Brain microvascular endothelial cell (primary cell): ENCODE data around the gene GRM4.

ENCODE experiments used
- DNase-seq: peaks from one replicate; pipeline ENCODE4 v3.0.0-alpha.2; 2020
- H3K27ac ChIP-seq: fragments of 250-450 bp; sonication (Bioruptor Pico); 2 replicates; pipeline ENCODE4 v1.5.1; 2020; ENCODE audit warnings: mild to moderate bottlenecking, moderate library complexity
- H3K27me3 ChIP-seq: fragments of 250-450 bp; sonication (Bioruptor Pico); replicated peaks from 2 replicates; pipeline ENCODE4 v1.5.1; 2020; ENCODE audit warnings: mild to moderate bottlenecking
- H3K36me3 ChIP-seq: fragments of 250-450 bp; sonication (Bioruptor Pico); replicated peaks from 2 replicates; pipeline ENCODE4 v1.5.1; 2020; ENCODE audit warnings: mild to moderate bottlenecking
- H3K4me3 ChIP-seq: 2 replicates; pipeline ENCODE4 v1.5.1; 2011; ENCODE audit warnings: low read depth, mild to moderate bottlenecking, control low read depth, low read length, moderate library complexity
- in situ Hi-C: cut with HindIII; loops from 2 replicates; pipeline ENCODE4 v1.10.0; 2017; ENCODE audit warnings: low sequenced_read_pairs, low pct_ligation_motif_present
- TF ChIP-seq, protein P1 (sequence below): IDR thresholded peaks from 2 replicates; pipeline ENCODE4 v1.5.1; 2011; ENCODE audit warnings: low read depth, mild to moderate bottlenecking, moderate library complexity, low read length, control low read depth, inconsistent platforms; ENCODE audit errors: missing control alignments

Gene GRM4

GRCh38 chr6:33981421-33981820 lies 164.5 kb downstream of the GRM4 start:
- Histone ChIP-seq H3K4me3 (no peak overlapping the region), H3K36me3 (no peaks in the 10 kb centered on the region), H3K27me3 (peaks cover 12% of the 10 kb centered on the region), H3K27ac (no peak overlapping the region)
- DNase-seq, result no peak
- in situ Hi-C loops, result no loop called here
- TF ChIP-seq, protein P1, sequence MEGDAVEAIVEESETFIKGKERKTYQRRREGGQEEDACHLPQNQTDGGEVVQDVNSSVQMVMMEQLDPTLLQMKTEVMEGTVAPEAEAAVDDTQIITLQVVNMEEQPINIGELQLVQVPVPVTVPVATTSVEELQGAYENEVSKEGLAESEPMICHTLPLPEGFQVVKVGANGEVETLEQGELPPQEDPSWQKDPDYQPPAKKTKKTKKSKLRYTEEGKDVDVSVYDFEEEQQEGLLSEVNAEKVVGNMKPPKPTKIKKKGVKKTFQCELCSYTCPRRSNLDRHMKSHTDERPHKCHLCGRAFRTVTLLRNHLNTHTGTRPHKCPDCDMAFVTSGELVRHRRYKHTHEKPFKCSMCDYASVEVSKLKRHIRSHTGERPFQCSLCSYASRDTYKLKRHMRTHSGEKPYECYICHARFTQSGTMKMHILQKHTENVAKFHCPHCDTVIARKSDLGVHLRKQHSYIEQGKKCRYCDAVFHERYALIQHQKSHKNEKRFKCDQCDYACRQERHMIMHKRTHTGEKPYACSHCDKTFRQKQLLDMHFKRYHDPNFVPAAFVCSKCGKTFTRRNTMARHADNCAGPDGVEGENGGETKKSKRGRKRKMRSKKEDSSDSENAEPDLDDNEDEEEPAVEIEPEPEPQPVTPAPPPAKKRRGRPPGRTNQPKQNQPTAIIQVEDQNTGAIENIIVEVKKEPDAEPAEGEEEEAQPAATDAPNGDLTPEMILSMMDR, result no peak

GRCh38 chr6:33980176-33981175 lies 165.4 kb downstream of the GRM4 start:
- Histone ChIP-seq H3K27ac (no peak overlapping the region), H3K36me3 (no peaks in the 10 kb centered on the region), H3K4me3 (no peak overlapping the region), H3K27me3 (peaks cover 19% of the 10 kb centered on the region)
- DNase-seq, result no peak
- TF ChIP-seq, protein P1, result no peak
- in situ Hi-C loops, result no loop called here

DNA sequence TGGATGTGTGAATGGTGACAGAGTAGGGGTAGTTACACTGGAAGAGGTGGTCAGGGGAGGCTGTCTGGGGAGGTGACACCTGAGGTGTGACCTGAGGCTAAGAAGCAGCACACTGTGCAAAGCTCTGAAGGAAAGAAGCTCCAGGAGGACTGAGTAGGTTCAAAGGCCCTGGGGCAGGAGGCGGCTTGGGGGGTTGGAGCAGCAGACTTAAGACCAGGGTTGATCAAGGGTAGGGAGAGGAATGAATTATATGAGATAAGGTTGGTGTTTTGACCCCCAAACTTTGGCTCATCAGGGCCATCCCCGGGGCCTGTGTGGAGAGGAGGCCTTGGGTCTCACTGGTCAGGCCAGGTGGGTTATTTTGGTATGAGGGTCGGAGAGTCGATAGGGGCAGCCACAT lies 166.1 kb downstream of the GRM4 start:
- DNase-seq, result no peak
- peaks cover 25% of the 10 kb centered on the region for H3K27me3 ChIP-seq
- TF ChIP-seq, protein P1, result no peak
- no peak overlapping the region for H3K27ac ChIP-seq
- in situ Hi-C loops, result no loop called here
- H3K4me3 ChIP-seq, result no peak overlapping the region
- H3K36me3 ChIP-seq, result no peaks in the 10 kb centered on the region

DNA sequence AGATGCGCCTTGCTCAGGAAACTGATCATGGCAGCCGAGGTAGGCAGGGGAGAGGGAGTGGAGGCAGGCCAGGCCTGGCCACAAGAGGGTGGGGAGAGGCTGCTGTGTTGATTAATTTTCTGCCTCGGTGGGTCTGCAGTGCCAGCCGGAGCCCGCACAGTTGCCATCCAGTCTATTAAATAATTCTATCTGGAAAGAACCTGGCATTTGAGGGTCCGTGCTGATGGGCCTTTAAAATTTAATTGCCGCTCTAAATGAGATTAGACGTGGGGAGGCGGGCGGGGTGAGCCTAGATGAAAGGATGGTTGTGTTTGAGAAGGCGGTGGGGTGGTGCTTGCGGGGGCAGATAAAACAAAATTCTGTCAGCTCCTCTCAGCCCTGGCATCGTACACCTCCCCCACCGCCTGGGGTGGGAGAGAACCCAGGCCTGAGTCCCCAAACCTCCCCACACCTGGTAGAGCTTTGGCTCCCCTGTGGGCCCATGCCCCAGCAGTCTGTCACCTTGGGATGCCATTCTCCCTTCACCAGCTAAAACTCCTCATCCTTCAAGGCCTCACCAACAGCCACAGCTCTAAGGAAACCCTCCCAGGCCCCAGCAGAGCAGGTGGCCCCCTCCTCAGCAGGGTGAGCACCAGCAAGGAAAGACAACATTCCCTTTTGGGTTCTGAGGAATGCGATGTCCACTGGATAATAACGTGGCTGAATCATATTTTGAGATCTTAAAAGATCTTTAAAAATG lies 167.3 kb downstream of the GRM4 start:
- Histone ChIP-seq H3K36me3 (no peaks in the 10 kb centered on the region), H3K27me3 (peaks cover 34% of the 10 kb centered on the region), H3K4me3 (no peak overlapping the region), H3K27ac (no peak overlapping the region)
- in situ Hi-C loops, result no loop called here
- TF ChIP-seq, protein P1, result no peak
- no peak for DNase-seq

GRCh38 chr6:33977606-33978411 lies 168.1 kb downstream of the GRM4 start:
- in situ Hi-C loops, result no loop called here
- H3K36me3 ChIP-seq, result no peaks in the 10 kb centered on the region
- H3K4me3 ChIP-seq, result no peak overlapping the region
- TF ChIP-seq, protein P1, result no peak
- DNase-seq, result no peak
- H3K27me3 ChIP-seq, result peaks cover 34% of the 10 kb centered on the region
- no peak overlapping the region for H3K27ac ChIP-seq
